NCI-H1417 treated with DMSO at 0.1 percent for 48 hours (cell line): Measurements from ENCODE around the gene MELTF.

ENCODE experiments used
- DNase-seq: peaks from one replicate; lab custom pipeline; 2025; lab: John Stamatoyannopoulos, UW

The MELTF gene

GRCh38 chr3:197010556-197011351 lies 18.9 kb downstream of the MELTF start:
- no peak for DNase-seq

DNA sequence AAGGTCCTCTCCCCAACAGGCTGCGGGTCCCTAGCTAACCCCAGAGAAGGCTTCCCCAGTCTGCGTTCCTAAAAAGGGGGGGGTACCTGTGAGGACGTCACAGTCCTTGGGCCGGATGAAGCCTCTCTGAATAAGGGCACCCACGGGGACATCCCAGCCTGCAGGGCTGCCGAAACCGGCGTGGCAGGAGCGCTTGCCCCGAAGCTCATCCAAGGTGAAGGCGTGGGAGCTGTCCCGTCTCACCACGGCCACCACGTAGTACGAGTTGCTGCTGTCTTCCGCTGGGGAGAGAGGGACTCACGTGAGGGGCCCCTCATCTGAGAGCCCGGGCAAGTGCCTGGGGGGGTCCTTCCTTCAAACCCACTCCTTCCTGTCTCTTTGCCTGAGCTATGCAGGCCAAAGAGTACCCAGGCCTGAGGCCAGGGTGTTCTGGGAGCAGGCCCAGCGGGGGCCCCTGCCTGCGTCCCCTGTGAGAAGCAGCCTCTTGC lies 20.0 kb downstream of the MELTF start:
- no peak for DNase-seq

DNA sequence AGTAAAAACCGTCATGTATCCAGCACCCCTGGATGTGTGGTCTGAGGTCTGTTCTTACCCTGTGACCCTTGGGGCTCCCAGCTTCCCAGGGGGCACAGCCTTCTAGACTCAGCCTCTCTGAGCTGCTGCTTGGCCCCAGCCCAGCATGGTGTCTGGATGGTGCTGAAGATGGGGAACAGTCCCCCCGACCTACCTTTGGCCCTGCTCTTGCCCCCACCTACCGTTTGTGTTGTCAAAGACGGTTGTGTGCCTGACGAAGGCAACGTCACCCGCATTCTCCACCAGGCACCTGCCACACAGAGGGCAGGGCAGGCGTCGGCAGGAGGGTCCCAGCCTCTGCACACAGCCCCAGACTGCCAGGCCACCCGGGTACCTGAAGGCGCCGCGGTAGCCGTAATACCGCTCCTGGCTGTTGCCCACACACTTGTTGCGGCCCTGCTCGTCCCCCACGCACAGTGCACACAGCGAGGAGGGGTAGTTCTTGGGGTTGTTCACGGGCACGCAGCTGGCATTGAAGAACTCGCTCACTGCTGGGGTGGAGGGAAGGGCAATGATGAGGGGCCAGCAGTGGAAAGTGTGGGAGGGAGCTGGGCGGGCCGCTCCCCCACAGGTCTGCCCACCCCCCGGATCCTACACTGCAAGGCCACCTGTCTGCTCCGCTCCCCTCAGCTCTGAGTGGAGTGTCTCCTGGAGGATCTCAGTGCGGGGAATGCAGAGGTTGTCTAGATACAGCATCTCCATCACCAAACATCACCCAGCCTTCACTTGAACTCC lies 21.0 kb downstream of the MELTF start:
- DNase-seq: no peak

DNA sequence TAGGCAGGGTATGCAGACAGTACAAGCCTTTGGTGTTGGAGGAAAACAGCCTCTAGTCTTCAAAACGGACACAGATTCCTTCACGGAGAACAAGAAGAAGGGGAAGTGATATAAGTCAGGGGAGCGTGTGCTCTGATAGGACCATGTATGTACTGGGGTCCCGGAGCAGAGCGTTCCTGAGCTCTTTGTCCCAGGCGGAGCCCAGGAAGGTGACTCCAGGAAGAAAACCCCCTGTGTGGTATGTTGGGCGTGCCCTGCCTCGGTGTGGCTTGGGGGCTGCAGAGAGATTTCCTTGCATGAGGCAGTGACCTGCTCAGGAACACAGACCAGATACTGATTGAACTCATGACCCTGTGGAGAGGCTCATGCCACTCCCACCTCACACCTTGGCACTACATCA lies 21.7 kb downstream of the MELTF start:
- DNase-seq: no peak

DNA sequence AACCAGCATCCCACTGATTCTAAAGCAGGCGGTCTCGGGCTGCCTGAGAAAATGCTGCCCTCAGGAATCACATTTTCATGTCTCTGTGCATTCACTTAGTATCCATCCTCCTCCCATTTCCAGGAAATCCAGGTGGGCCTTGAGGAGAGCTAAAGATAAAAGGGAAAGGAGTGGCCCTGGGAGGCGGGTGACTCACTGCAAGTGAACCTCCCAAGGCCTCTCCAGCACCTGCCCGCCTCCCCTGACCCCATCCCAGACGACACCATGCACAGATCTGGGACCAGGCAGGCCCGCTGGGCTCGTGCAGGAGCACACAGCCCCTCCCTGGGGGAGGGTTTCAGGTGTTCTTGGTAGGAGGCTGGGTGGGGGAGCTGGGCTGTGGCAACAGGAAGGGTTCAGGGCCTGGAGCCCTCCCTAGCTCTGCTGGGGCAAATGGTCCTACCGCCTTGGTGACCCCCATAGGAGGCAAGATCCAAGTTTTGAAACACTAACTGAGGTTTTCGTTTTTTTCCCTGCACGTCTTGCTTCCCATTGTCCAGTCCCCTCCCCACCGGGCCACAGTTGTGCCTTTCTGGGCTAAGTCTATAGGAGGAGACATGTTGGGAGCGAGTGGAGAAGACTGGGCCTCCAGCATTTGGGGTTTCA lies 22.2 kb downstream of the MELTF start:
- DNase-seq: no peak

- DNase-seq: no peak
Measured at GRCh38 chr3:197006860-197007259, 22.8 kb downstream of the MELTF start.

DNA sequence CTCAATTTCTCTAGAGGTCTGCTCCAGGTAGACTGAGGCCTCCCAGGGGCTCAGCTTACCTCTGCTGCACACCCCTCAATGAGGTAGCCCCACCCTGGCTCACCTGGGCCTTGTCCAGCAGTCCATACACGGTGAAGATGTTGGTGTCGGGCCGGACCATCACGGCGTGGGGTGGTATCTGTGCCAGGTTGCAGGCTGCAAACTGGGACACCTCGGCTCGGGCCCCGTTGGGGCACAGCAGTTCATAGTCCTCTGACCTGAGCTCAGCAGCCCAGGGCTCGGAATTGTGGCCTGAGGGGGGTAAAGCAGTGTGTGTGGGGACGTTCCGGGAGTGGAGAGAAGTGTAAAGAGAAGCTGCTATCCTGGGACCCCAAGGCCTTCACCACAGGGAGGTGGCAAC lies 23.2 kb downstream of the MELTF start:
- DNase-seq: no peak

DNA sequence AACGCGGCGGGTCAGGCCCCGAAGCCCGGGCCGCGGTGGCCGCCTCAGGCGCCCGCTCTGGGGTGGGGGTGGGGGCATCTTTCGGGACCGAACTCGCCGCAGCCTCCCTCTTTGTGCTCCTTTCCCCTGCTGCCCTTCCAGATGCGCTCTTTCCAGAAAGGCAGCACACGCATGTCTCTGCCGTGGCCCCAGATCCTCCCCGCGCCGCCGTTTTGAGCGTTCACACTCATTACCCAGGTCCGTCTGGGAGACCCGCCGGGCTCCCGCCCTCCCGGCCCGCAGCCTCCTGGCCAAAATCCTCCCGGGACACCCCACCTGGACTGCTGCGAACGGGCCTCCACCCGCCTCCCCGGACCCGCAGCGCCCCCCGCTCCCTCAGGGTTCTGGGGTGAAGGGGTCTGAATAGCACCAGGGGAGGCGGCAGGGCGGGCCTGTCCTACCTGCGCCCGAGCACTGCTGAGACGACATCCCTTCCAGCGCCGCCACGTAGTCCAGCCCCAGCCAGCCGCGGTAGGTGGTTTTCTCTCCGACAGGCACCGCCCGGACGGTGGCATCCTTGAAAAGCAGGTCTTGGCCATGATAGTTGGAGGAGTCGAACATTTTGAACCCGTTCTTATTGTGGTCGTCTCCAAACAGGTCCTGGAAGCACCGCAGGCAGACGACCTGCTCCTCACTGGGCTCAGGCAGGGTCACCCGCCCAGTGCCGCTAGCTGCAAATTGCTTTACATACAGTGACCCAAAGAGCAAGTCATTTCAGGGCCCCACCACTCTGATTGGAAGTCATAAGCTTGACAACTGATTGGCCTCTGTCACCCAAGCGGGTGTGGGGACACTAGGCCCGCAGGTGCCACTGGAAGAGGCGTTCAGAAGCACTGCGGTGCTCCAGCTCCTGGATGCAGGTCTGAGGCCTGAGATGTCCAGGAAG lies 25.9 kb downstream of the MELTF start:
- DNase-seq: peak; percentile 28

DNA sequence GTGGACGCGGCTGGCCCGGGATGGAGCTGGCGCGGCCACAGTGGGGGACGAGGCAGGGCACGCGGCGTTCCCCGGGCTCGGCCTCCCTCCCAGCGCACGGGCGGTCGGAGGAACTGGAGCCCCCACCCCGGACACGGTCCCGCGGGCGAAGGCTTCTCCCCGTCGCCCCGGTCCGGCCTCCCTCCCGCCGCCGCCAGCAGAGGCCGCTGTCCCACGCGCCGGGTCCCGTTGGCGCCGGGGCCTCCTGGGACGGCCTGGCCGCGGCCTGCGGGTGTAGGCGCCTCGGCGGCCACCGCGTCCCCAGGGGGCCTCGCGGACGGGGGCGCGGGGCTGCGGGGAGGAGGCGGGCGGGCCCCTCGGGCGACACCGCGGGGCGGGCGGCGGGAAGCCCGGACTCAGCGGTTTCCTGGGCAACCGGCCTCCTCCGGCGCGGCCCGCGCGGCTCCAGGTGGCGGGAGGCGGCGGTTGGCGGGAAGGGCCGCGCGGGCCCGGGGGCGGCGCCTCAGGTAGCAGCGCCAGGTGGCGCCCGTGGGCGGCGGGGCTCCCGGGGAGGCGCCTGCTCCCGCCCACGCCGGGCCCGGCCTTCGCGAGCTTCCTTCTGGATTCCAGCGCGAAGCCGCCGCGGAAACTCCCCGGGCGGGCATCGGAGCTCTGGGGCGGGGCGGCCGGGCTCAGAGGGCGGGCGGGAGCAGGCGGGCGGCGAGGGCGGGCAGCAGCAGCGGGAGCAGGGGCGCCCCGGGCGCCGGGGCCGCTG lies 26.7 kb downstream of the MELTF start:
- peak; percentile 50 for DNase-seq

DNA sequence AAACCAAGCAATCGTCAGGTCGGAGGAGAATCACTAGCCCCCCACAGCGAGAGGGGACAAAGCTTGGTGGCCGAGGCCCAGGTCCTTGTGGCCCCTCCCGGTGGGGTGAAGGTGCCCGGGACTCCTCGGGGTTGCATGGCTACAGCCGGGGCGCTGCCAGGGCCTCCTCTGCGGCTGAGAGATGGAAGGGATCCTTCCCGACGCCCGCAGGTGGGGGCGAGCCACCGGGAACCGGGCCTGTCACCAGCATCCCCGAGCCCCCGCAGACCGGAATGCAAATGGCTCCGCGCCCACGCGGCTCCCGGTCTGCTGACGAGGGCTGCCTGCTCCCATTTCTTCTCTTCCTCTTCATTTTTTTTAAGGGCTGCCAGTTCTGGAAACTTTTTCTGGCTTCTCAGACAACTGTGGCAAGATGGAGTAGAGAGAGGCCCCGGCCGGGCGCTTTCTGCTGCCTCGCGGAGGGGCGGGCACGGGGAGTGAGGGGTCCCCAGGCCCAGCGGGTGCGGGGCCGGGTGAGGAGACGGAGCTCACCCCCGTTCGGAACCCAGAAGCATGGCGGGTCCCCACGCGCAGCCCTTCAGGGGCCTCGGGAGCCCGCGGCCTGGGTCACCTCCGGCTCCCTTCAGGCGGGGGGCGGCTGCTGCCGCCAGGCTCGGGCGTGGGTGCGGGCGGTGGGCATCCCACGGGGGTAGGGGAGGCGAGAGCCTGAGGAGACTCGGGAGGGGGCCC lies 27.5 kb downstream of the MELTF start:
- DNase-seq: no peak

DNA sequence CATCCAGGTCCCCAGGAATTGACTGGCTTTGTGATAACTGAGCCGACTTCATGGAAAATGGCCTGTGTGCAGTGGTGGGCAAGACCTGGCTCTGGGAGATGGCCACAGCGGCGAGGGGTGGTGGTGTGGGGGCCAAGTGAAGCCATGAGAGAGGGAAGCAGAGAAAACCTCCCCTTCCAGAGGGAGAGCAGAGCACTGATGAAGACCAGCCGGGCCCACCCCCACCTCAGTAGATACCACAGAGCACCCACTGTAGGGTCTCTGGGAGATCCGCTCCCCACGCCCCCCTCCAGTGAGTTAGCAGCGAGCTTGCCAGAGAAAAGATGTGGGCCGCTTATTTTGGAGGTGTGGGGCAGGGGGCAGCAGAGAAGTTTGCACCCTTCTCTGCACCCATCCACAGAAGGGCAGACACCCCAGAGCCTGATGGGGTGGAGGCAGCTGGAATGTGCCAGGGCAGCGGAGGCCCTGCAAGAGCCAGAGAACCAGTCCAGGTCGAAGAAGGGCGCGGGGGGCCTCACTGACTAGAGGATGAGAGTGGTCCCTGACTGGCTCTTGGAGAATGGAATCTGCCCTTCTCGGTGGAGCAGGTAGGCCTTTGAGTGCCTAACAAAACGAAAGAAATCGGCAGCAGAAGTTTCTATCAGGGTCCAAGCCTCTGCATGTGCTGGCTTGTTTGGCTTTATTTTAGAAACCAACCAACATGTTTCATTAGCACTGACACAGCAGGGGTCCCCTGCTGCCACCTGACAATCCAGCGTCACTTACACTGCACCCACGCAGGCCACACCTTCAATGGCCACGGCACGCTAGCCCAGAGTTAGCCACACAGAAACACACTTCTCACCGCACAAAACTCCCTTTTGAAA lies 28.3 kb downstream of the MELTF start:
- no peak for DNase-seq

- no peak for DNase-seq
Measured at GRCh38 chr3:197000211-197000610, 29.4 kb downstream of the MELTF start.

DNA sequence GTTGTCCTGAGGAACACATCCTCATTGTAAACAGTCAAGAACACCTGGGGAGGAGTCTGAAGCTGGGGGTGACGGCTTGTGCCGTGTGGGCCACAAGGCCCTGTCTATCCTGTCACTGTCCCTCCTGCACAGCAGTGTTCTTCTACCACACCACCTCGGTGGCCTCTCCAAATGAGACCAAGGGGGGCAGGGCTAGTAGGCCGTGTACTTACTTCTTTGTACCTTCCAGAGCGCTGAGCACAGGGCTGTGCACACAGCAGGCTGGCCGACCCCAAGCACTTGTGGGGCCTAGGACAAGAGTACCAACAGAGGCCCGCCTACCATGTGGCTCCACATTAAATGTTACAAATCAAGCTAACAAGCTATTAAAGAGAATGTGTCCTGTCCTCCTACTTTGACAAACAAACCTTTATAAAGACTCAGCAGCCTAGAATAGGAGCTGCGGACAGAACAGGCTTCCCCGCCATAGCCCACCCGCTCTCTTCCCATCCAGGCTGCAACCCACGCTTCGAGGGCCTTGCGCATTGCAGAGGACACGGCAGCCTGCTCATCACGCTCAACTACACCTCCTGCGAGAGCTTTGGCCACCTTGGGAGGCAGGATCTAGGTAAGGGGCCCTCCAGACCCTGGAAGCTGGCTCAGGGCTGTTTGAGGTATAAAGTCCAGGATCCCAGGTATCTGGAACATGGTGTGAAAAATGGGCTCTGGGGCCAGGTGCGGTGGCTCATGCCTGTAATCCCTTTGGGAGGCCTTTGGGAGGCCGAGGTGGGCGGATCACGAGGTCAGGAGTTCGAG lies 30.5 kb downstream of the MELTF start:
- DNase-seq: no peak

DNA sequence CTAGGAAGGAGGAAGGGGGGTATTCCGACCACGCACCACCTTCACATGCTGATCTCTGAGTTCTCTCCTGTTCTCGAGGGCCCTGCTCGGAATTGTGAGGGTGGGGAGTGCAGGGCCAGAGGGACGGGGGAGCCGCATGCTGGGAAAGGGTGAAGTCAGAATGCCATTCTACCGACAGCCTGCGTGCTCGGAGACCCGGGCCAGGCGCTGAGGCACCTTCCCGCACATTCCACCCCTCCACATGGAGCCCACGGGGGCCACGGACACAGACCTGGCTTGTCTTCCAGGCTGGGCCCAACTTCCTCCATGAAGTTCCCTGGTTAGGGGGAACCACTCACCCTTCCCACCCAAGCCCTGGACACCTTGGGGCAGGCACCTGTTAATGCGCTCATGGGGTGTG lies 32.3 kb downstream of the MELTF start:
- no peak for DNase-seq

DNA sequence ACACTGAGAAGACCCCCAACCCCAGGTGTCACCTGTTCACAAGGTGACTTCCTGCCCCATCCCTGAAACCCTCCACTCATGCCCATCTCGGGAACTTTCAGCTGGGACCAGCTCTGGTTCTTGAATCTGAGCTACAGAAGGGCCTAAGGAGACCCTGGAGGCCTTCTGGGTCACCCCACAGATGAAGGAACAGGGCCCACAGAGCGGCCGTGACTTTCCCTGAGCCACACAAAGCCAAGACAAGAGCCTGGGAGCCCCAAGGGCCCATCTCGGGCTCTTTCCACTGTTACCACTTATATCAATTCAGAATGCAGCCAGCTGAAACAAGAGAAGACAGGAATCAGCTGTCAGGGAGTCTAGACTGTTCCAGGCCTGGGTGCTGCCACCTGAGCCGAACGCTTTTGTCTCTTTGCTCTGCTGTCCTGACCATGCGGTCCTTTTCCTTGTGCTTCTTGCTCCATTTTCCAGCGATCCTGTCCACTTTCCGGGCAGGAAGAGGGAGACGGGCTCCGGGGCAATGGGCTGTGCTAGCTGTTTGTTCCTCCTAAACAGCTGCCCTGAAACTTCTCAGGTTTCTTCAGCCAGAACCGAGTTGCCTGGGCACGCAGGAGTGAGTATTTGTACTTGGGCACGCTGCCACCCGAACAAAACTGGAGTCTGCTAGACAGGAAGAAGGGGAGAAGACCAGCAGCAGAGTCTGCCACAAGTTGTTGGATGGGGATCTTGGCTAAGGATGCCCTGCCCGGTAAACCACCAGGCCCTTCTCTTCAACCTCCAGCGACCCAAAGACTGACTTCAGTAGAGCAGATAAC lies 33.0 kb downstream of the MELTF start:
- DNase-seq: no peak

DNA sequence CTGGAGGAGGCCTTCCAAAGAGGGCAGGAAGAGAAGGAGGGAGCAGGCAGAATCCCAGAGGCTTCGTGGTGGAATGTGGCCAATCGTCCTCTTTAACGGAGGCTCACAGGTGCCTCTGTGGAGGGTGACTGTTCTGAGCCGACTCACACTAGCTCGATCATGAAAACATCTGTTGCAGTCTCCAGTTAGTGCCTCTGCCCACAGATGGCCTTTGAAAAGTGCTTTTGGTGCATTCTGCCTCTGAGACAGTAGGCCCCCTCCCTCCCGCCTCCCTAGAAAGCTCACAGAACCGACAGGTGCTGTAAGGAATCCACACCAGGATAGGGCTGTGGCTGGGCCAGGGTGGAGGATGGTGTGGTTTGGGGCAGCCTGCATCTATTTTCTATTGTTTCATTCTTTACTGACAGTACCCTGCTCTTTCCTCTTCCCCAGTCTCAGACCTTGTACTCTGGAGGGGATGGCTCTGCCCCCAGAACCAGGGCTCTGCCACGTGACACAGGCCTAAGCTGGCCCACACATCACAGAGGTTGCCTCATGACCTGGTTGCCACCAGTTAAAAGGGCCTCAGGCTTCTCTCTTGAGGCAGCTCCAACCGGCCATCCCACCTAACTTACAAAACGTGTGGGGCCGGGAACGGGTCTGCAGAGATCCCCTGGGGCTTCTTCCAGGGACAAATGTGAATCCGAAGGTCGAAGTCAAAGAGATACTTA lies 33.8 kb downstream of the MELTF start:
- DNase-seq: no peak

GRCh38 chr3:196995027-196995426 lies 34.6 kb downstream of the MELTF start:
- DNase-seq: no peak
